Hepatocyte (in vitro differentiated cells): ENCODE results near the gene ENTR1. TPM values are rescaled to one million over a fixed set of nuclear protein-coding genes. Genes with fewer than 3 reads are reported as not detected.

Experiments
- DNase-seq: peaks from one replicate; pipeline ENCODE4 v3.0.0-alpha.2; 2016; ENCODE audit warnings: low spot score
- H2AFZ ChIP-seq: fragments of 200-600 bp; sonication (generic); 2 replicates; pipeline ENCODE4 v1.6.0; 2016; ENCODE audit warnings: antibody characterized with exemption, mild to moderate bottlenecking
- H3K27ac ChIP-seq: fragments of 200-600 bp; sonication (generic); 2 replicates; pipeline ENCODE4 v1.5.1; 2016; ENCODE audit warnings: mild to moderate bottlenecking
- H3K27me3 ChIP-seq: fragments of 200-600 bp; sonication (generic); 2 replicates; pipeline ENCODE4 v1.6.1; 2016
- H3K36me3 ChIP-seq: fragments of 200-600 bp; sonication (generic); replicated peaks from 2 replicates; pipeline ENCODE4 v1.5.1; 2016; ENCODE audit warnings: low read depth; ENCODE audit not compliant: insufficient read depth
- H3K4me1 ChIP-seq: fragments of 200-600 bp; sonication (generic); 2 replicates; pipeline ENCODE4 v1.5.1; 2016; ENCODE audit warnings: mild to moderate bottlenecking, moderate library complexity; ENCODE audit not compliant: insufficient read depth
- H3K4me2 ChIP-seq: fragments of 200-600 bp; sonication (generic); 2 replicates; pipeline ENCODE4 v1.6.0; 2016
- H3K4me3 ChIP-seq: fragments of 200-600 bp; sonication (generic); 2 replicates; pipeline ENCODE4 v1.5.1; 2016; ENCODE audit warnings: mild to moderate bottlenecking
- H3K79me2 ChIP-seq: fragments of 200-600 bp; sonication (generic); 2 replicates; pipeline ENCODE4 v1.6.0; 2017; ENCODE audit warnings: mild to moderate bottlenecking
- H3K9me2 ChIP-seq: fragments of 200-600 bp; sonication (generic); replicated peaks from 2 replicates; pipeline ENCODE4 v1.6.0; 2017; ENCODE audit warnings: mild to moderate bottlenecking; ENCODE audit not compliant: insufficient read depth
- H3K9me3 ChIP-seq: fragments of 200-600 bp; sonication (generic); 2 replicates; pipeline ENCODE4 v1.5.1; 2016; ENCODE audit warnings: low read depth, mild to moderate bottlenecking
- H4K20me1 ChIP-seq: fragments of 200-600 bp; sonication (generic); 2 replicates; pipeline ENCODE4 v1.6.0; 2016; ENCODE audit warnings: mild to moderate bottlenecking; ENCODE audit not compliant: insufficient read depth, poor library complexity, severe bottlenecking
- CTCF ChIP-seq: fragments of 200-600 bp; sonication (generic); IDR thresholded peaks from 2 replicates; pipeline ENCODE4 v1.5.1; 2016; ENCODE audit warnings: antibody characterized with exemption, mild to moderate bottlenecking; ENCODE audit not compliant: poor library complexity
- EZH2 ChIP-seq: fragments of 200-600 bp; sonication (generic); IDR thresholded peaks from 2 replicates; pipeline ENCODE4 v1.6.1; 2016; ENCODE audit warnings: antibody characterized with exemption, mild to moderate bottlenecking, borderline replicate concordance
- EZH2phosphoT487 ChIP-seq: fragments of 200-600 bp; sonication (generic); IDR thresholded peaks from one replicate; pipeline ENCODE4 v1.6.1; 2018; ENCODE audit warnings: antibody characterized with exemption, mild to moderate bottlenecking, low read depth, moderate library complexity; ENCODE audit not compliant: unreplicated experiment, severe bottlenecking
- WGBS: methylation state at CpG from one replicate; pipeline ENCODE4 v1.1.6; 2016; ENCODE audit warnings: low lambda C conversion rate; ENCODE audit errors: missing lambda C conversion rate; 5-methylcytosine and 5-hydroxymethylcytosine counted together
- polyA plus RNA-seq: library from polyadenylated mRNA; unstranded; fragments of >200 nt; fragmentation: Nextera tagmentation; extraction: Ambion mirVana; gene quantifications from 2 replicates; pipeline ENCODE4 v1.2.1, GENCODE V29; 2016
- total RNA-seq: library from RNA; depleted of rRNA; stranded (reverse); fragments of >200 nt; gene quantifications from 2 replicates; pipeline ENCODE4 v1.2.3, GENCODE V29; 2014

ENTR1 gene
- total and polyA plus RNA-seq, 2 experiments from 2014 or later = 33.5 to 50.1 TPM

GRCh38 chr9:136403538-136403914 is 6.9 kb downstream of the ENTR1 start:
- 95% methylated on average over 5 of the region's 5 CpGs for WGBS
- peaks cover 9% of the 10 kb centered on the region for H3K4me1 ChIP-seq
- no peaks in the 10 kb centered on the region for H3K27me3 ChIP-seq
- H4K20me1 ChIP-seq = no peaks in the 10 kb centered on the region
- no peak overlapping the region for H2AFZ ChIP-seq
- H3K9me2 ChIP-seq = no peaks in the 10 kb centered on the region
- no peak overlapping the region for H3K4me3 ChIP-seq
- no peaks in the 10 kb centered on the region for H3K36me3 ChIP-seq
- H3K79me2 ChIP-seq = peaks cover 16% of the 10 kb centered on the region
- H3K27ac ChIP-seq = no peak overlapping the region
- no peaks in the 10 kb centered on the region for H3K9me3 ChIP-seq
- TF ChIP-seq EZH2 (no peak), CTCF (no peak), EZH2phosphoT487 (no peak)
- no peak overlapping the region for H3K4me2 ChIP-seq
- DNase-seq = no peak

GRCh38 chr9:136402067-136402466 is 8.3 kb downstream of the ENTR1 start:
- Histone ChIP-seq H2AFZ (no peak overlapping the region), H3K9me2 (no peaks in the 10 kb centered on the region), H3K79me2 (peaks cover 26% of the 10 kb centered on the region), H3K36me3 (no peaks in the 10 kb centered on the region), H3K4me1 (peaks cover 11% of the 10 kb centered on the region), H3K27me3 (no peaks in the 10 kb centered on the region), H3K9me3 (no peaks in the 10 kb centered on the region), H3K4me2 (no peak overlapping the region), H3K4me3 (no peak overlapping the region), H3K27ac (no peak overlapping the region), H4K20me1 (no peaks in the 10 kb centered on the region)
- 83% methylated on average over 13 of the region's 13 CpGs for WGBS
- TF ChIP-seq EZH2 (no peak), CTCF (no peak), EZH2phosphoT487 (no peak)
- DNase-seq = no peak

GRCh38 chr9:136401173-136401922 is 9.1 kb downstream of the ENTR1 start:
- peaks cover 27% of the 10 kb centered on the region for H3K79me2 ChIP-seq
- H3K4me2 ChIP-seq = no peak overlapping the region
- no peaks in the 10 kb centered on the region for H3K27me3 ChIP-seq
- WGBS = 89% methylated on average over 18 of the region's 18 CpGs
- H2AFZ ChIP-seq = no peak overlapping the region
- no peaks in the 10 kb centered on the region for H3K9me2 ChIP-seq
- no peak overlapping the region for H3K4me3 ChIP-seq
- H3K27ac ChIP-seq = no peak overlapping the region
- no peaks in the 10 kb centered on the region for H3K9me3 ChIP-seq
- no peak for TF ChIP-seq EZH2
- no peak for TF ChIP-seq EZH2phosphoT487
- no peak for TF ChIP-seq CTCF
- DNase-seq = no peak
- peaks cover 11% of the 10 kb centered on the region for H3K4me1 ChIP-seq
- H3K36me3 ChIP-seq = no peaks in the 10 kb centered on the region
- H4K20me1 ChIP-seq = no peaks in the 10 kb centered on the region
